ENCODE measurements around the gene NRCAM. TPM values are rescaled to one million over a fixed set of nuclear protein-coding genes. Genes with fewer than 3 reads are reported as not detected.

NRCAM gene
- total and polyA plus RNA-seq, 2 of the 13 experiments (the other 11 are each of a cell fraction or from before 2014, with no cell fraction given): 0.31 to 0.33 TPM

DNA sequence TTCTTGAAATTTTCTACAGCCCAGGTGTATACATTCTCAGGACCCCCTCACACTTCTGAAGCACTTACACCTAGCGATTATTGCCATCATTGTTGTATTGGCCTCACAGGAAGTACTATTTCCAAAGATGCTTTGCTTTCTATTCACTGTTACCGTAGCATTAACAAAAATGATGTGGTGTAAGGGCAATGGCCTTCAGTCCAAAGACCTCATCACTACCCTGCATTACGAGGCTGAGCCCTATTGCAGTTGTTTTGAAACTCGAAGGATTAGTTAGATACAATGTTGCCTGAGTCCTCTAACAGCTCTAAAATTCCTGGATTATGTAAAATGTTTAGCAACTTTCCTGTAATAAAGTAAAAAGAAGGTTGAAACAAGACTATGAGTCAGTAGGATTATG is 2.9 kb downstream of the NRCAM start (continued):
- no peak for TF ChIP-seq RFXAP (CRISPR knock-in tag; IDR thresholded peaks at IDR 0.05; ENCODE audit: borderline replicate concordance)
- no peak for TF ChIP-seq NFIB (CRISPR knock-in tag; IDR thresholded peaks at IDR 0.05; ENCODE audit: borderline replicate concordance)

DNA sequence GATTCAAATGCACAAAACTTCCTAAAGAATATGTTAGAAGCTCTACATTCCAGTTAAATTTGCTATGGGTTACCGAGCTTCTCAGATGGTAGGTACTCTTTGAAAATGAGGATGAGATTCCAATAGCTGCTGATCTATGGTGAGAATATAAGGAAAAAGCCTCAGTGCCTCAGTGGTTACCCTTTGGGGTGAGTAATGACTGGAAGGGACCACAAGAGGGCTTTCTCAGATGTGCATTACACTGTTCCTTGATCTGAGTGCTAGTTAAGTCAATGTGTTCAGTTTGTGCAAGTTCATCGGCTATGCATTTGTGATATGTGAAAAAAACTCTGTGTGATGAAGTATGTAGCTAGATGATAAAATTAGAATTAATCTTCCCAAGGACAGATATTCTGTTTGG is 3.5 kb downstream of the NRCAM start:
- FAIRE-seq (peak; percentile 48), ATAC-seq (peak; percentile 50; the same call in 2 of the 3 replicates), DNase-seq (ENCODE audit: low spot score) (peak; percentile 13)
- 11% methylated on average over 2 of the region's 2 CpGs for WGBS (ENCODE audit: low lambda C conversion rate)
- Histone ChIP-seq H3K79me2 (ENCODE audit: insufficient read depth, low read length) (no peaks in the 10 kb centered on the region), H4K20me1 (ENCODE audit: insufficient read depth, low read length) (no peaks in the 10 kb centered on the region), H3K4me1 (ENCODE audit: insufficient read depth, low read length) (peaks cover 11% of the 10 kb centered on the region), H3K36me3 (replicated peaks in 1 of 2; ENCODE audit: control insufficient read depth in 1 of 2, insufficient read depth in 2 of 2, low read length in 2 of 2) (no peaks in the 10 kb centered on the region), H3K9ac (ENCODE audit: insufficient read depth, low read depth, low read length) (no peak overlapping the region), H3K27ac (ENCODE audit: extremely low read length, insufficient read depth, low read length) (no peak overlapping the region), H3K9me3 (ENCODE audit: low read length) (no peaks in the 10 kb centered on the region), H2AFZ (ENCODE audit: low read length) (no peak overlapping the region), H3K27me3 (ENCODE audit: control insufficient read depth in 1 of 2, insufficient read depth in 2 of 2, low read length in 2 of 2) (peaks cover 6 to 35% of the 10 kb centered on the region in 2 experiments; a peak in 4 of 5 replicates), H3K4me3 (replicated peaks in 1 of 3; ENCODE audit: insufficient read depth in 1 of 3, low read depth in 2 of 3, low read length in 3 of 3) (no peak overlapping the region), H3K4me2 (ENCODE audit: low read depth, low read length) (no peak overlapping the region)
- CTCF ChIA-PET (ENCODE audit: low intra/inter-chr PET ratio, low total read pairs): interaction anchor here (0.6 kb wide), 1 partner anchor 44 kb away, joined by 3 read pairs; no protein-coding TSS in a partner anchor
- POLR2A ChIA-PET: no interaction called here
- TF ChIP-seq ZNF746 (CRISPR knock-in tag; IDR thresholded peaks at IDR 0.05): no peak
- TF ChIP-seq ZNF207 (IDR thresholded peaks at IDR 0.05; ENCODE audit: borderline replicate concordance): no peak
- TF ChIP-seq, protein P1, sequence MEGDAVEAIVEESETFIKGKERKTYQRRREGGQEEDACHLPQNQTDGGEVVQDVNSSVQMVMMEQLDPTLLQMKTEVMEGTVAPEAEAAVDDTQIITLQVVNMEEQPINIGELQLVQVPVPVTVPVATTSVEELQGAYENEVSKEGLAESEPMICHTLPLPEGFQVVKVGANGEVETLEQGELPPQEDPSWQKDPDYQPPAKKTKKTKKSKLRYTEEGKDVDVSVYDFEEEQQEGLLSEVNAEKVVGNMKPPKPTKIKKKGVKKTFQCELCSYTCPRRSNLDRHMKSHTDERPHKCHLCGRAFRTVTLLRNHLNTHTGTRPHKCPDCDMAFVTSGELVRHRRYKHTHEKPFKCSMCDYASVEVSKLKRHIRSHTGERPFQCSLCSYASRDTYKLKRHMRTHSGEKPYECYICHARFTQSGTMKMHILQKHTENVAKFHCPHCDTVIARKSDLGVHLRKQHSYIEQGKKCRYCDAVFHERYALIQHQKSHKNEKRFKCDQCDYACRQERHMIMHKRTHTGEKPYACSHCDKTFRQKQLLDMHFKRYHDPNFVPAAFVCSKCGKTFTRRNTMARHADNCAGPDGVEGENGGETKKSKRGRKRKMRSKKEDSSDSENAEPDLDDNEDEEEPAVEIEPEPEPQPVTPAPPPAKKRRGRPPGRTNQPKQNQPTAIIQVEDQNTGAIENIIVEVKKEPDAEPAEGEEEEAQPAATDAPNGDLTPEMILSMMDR (CRISPR knock-in tag; IDR thresholded peaks at IDR 0.05): peak; percentile 37
- TF ChIP-seq STAG1 (CRISPR knock-in tag; IDR thresholded peaks at IDR 0.05): peak; percentile 30; the same call in 1 of the 2 replicates
- TF ChIP-seq, protein P2, sequence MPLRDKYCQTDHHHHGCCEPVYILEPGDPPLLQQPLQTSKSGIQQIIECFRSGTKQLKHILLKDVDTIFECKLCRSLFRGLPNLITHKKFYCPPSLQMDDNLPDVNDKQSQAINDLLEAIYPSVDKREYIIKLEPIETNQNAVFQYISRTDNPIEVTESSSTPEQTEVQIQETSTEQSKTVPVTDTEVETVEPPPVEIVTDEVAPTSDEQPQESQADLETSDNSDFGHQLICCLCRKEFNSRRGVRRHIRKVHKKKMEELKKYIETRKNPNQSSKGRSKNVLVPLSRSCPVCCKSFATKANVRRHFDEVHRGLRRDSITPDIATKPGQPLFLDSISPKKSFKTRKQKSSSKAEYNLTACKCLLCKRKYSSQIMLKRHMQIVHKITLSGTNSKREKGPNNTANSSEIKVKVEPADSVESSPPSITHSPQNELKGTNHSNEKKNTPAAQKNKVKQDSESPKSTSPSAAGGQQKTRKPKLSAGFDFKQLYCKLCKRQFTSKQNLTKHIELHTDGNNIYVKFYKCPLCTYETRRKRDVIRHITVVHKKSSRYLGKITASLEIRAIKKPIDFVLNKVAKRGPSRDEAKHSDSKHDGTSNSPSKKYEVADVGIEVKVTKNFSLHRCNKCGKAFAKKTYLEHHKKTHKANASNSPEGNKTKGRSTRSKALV (CRISPR knock-in tag; IDR thresholded peaks at IDR 0.05): 0 out of 2 replicates have a peak, but pooled peaks have one; percentile 25
- TF ChIP-seq MAFK (conservative IDR thresholded peaks at IDR 0.05 in 1 of 2, IDR thresholded peaks at IDR 0.05 in 1 of 2; ENCODE audit: low read length in 2 of 2): no peak
- no peak for TF ChIP-seq ZFP1 (CRISPR knock-in tag; IDR thresholded peaks at IDR 0.05)
- TF ChIP-seq, protein P3, sequence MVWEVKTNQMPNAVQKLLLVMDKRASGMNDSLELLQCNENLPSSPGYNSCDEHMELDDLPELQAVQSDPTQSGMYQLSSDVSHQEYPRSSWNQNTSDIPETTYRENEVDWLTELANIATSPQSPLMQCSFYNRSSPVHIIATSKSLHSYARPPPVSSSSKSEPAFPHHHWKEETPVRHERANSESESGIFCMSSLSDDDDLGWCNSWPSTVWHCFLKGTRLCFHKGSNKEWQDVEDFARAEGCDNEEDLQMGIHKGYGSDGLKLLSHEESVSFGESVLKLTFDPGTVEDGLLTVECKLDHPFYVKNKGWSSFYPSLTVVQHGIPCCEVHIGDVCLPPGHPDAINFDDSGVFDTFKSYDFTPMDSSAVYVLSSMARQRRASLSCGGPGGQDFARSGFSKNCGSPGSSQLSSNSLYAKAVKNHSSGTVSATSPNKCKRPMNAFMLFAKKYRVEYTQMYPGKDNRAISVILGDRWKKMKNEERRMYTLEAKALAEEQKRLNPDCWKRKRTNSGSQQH (CRISPR knock-in tag; IDR thresholded peaks at IDR 0.05; ENCODE audit: low read depth): no peak
- TF ChIP-seq ARNT2 (CRISPR knock-in tag; IDR thresholded peaks at IDR 0.05; ENCODE audit: low read depth): no peak
- TF ChIP-seq, protein P4, sequence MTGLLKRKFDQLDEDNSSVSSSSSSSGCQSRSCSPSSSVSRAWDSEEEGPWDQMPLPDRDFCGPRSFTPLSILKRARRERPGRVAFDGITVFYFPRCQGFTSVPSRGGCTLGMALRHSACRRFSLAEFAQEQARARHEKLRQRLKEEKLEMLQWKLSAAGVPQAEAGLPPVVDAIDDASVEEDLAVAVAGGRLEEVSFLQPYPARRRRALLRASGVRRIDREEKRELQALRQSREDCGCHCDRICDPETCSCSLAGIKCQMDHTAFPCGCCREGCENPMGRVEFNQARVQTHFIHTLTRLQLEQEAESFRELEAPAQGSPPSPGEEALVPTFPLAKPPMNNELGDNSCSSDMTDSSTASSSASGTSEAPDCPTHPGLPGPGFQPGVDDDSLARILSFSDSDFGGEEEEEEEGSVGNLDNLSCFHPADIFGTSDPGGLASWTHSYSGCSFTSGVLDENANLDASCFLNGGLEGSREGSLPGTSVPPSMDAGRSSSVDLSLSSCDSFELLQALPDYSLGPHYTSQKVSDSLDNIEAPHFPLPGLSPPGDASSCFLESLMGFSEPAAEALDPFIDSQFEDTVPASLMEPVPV (CRISPR knock-in tag; IDR thresholded peaks at IDR 0.05): no peak
- peak; percentile 52; the same call in 1 of the 2 replicates for TF ChIP-seq SMC3 (IDR thresholded peaks at IDR 0.05; ENCODE audit: low read length)
- in situ Hi-C loops (cut with HindIII; ENCODE audit: extremely low pct_ligation_motif_present, low pct_unique_long_range_greater_than_20kb): loop anchor here (10.0 kb wide), 1 partner anchor 278 kb away; no protein-coding TSS in a partner anchor
- intact Hi-C loops (cut with micrococcal nuclease; ENCODE audit: unreplicated experiment): loop anchor here (2.0 kb wide), 1 partner anchor 44 kb away; no protein-coding TSS in a partner anchor
- no TSS peak for BruUV-seq (replicated peaks)

All from HepG2 (cell line).